ENCODE measurements around the gene CAMKK1.

GRCh38 chr17:3929181-3929580, 36.3 kb upstream of the CAMKK1 start:
- TF ChIP-seq CTCF (conservative IDR thresholded peaks at IDR 0.05 in 1 of 2, IDR thresholded peaks at IDR 0.05 in 1 of 2; ENCODE audit: extremely low read depth in 1 of 2, insufficient read depth in 1 of 2, low read depth in 1 of 2, low read length in 2 of 2) (no peak), EZH2 (IDR thresholded peaks at IDR 0.05; ENCODE audit: borderline replicate concordance, low read length) (no peak)
